Ishikawa (cell line): Measurements from ENCODE around the gene CPED1.

Source experiments
- CEBPB ChIP-seq: IDR thresholded peaks from 2 replicates; pipeline ENCODE4 v1.6.1; 2012
- FOXM1 ChIP-seq: IDR thresholded peaks from 2 replicates; pipeline ENCODE4 v1.6.1; 2012; ENCODE audit warnings: low read depth, borderline replicate concordance
- TAF1 ChIP-seq: IDR thresholded peaks from 2 replicates; pipeline ENCODE4 v1.6.1; 2012; ENCODE audit warnings: low read depth, mild to moderate bottlenecking
- YY1 ChIP-seq: IDR thresholded peaks from 2 replicates; pipeline ENCODE4 v1.6.1; 2012; ENCODE audit warnings: low read depth

GRCh38 chr7:121038717-121039509 lies 50.4 kb downstream of the CPED1 start:
- TF ChIP-seq FOXM1, result no peak
- no peak for TF ChIP-seq CEBPB
- no peak for TF ChIP-seq TAF1
- TF ChIP-seq YY1, result no peak
